HG03460 (cell line): Measurements from ENCODE around the gene RFC3.
A peak's percentile ranks its signal among the peaks of the same experiment; 100 is the strongest.
"Not testable (repeated sequence)": the region's sequence is repeated elsewhere in the genome, so short reads cannot be mapped to it uniquely, and the experiment has no call there.

Experiments
- ATAC-seq: cut with Tn5 transposase; IDR thresholded peaks from one replicate; pipeline ENCODE4 v1.9.1; 2021; ENCODE audit not compliant: unreplicated experiment

RFC3 gene

DNA sequence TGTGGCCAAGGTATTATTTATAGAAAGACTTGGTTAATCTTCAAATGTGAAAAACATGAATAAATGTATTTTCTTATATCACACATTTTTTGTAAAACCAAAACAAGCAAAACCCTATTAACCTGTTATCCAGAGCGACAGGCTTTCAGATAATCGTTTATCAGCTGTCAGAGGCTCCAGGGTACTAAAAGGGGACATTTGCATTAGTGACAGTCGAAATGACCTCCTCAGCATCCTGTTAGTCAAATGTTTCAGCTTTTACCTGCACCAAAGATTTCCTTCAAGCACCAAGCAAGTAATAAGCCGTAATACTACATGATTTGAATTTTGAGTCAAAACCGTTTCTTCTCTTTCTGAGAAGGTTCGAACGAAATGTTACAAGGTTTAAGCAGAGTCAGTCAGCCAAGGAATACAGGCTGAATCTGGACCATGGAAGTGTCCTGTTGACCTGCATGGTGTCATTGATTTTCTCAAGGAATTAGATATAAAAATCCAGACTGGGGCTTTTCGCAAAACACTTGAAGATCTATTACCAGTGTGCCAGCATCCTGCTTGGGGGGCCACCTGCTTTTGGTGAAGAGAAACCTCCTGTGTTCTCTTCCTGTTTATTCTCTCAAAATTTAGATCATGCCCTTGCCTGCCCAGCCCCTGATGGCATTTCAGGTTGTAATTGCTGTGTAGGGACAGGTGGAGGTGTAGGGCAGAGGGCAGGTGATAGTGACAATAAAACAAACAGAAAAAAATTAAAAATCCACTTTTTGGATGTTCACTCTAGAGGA is 11.3 kb upstream of the RFC3 start:
- no peak for ATAC-seq

DNA sequence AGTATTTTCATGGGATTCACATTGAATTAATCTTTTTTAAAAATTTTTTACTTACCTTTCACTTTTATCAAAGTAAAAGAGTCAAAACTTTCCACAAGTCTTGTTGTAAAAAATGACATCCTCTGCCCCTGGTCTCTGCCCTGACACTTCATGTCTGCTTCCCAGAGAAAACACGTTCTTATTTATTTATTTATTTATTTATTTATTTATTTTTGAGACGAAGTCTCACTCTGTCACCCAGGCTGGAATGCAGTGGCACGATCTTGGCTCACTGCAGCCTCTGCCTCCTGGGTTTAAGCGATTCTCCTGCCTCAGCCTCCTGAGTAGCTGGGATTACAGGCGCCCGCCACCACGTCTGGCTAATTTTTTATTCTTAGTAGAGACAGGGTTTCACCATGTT is 5.1 kb upstream of the RFC3 start:
- not testable (repeated sequence) for ATAC-seq

DNA sequence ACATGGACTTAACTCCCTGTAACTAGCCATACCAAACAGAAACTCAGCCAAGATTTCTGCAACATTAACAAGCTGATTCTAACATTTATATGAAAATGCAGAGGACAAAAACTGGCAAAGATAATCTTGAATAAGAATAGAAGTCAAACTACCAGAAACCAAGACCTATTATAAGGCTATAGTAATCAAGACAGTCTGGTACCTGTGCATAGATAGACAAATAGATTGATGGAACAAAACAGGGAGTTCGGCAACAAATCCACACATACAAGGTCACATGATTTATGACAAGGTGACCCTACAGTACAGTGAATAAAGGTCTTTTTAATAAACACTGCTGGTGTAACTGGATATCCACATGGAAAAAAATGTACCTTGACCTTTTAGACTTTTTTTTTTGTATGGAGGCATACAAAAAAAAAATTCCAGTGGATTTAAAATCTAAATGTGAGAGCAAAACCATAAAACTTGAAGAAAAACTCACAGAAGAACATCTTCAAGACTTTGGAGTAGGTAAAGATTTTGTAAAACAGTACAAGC is 2.9 kb upstream of the RFC3 start:
- ATAC-seq: no peak

DNA sequence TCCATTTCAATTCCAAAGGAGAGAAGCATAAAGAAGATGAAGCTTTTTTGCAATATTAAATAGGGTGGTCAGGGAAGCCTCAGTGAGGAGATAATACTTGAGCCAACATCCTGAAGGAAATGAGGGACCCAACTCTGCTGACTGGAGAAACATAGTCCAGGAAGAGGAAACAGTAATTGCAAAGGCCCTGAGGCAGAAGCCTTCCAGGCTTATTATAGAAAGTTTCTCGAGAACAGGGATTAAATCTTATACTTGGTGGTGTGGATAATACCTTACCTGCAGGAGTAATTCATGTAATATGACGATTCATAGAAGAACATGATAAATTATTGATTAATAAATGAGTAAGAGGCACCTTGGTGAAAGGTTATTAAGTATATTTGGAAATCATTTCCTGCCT is 1.0 kb upstream of the RFC3 start:
- ATAC-seq: no peak

DNA sequence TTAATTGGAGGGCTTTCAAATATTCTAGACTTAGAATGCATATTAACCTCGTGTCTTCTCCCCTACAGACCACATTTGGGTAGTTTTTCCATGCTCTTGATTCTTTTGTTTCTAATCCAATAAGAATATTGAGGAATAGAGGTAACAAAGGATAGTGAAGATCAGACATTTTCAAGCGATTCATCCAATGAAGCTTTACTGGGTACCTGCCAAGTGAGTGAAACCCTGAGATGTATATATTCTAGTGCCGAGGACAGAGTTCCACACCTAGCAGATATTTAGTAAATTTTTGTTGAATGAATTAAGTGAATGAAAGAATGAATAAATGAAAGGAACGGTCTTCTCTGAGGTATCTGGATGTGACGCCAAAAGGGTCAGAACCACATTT is 442 bp upstream of the RFC3 start:
- ATAC-seq: peak; percentile 6

DNA sequence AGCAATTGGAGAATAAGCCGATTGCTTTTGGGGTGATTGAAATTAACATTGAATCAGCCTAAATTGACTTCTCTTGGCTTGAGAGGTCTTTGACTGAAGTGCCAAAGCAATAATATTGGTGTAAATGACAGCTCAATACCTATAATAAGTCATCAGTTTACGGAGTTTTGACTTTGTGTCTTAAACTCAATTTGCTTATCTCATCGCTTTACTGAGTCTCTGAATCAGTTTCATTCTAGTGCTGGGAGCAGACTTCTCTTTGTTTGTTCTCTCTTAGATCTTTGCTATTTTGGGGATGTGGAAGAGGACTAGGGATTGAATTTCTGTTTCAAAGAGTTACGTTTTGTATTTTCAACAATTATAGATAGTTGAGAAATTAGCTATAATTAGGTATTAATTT is 7.1 kb downstream of the RFC3 start:
- ATAC-seq: no peak

DNA sequence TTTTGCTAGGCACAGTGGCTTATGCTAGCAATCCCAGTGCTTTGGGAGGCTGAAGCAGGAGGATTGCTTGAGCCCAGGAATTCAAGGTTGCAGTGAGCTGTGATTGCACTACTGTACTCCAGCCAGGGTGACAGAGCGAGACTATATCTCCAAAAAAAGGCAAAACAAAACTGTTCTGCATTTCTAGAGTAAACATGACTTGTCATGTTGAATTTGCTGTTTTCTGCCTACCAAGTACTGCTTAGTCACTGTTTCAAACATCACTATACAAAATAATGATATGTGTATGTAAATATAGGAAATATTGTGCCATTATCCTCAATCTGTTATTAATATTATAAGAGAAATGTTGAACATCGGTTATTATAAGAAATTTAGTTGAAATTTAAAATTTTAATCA is 9.2 kb downstream of the RFC3 start:
- no peak for ATAC-seq

DNA sequence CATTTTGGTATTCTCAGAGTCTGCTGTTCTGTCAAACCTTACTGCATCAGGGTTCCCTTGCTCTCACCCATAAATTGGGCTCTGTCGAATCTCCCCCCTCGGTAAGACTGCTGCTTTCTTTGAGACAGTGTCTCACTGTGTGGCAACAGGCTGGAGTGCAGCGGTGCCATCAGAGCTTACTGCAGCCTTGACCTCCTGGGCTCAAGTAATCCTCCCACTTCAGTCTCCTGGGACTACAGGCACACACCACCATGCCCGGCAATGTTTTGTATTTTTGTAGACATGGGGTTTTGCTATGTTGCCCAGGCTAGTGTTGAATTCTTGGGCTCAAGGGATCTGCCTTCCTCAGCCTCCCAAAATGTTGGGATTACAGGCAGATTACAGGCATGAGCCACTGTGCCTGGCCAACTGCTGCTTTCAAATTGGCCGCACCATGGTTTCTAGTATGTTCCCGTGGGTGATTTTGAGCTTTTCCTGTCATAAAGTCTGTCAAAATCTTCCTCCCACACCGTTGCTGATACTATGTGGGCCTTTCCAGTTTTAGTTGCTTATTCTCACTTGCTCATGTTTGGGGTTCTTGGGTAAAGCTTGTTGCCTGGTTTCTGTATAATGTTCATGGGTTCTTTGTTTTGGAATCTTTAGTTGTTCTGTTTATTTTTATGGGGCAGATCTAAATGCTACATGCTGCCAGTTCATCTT is 10.6 kb downstream of the RFC3 start:
- no peak for ATAC-seq

DNA sequence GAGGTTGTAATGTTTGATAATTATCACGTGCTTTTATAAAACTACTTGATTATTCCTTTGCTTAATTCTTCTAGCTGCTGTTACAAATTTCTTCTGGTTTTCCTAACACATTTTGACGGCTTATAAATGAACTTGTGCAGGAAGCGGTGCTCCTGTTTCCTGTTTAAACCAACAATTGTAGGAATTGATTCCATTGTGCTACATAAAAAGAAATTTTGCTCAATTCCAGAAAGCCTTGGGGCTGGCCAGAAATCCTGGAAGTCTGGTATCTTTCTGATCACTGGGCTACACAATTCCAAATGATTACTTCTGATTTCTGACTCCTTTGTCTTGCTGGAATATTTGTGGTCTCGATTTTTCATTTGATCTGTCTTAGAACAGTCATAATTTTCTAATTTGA is 14.9 kb downstream of the RFC3 start:
- ATAC-seq: no peak

DNA sequence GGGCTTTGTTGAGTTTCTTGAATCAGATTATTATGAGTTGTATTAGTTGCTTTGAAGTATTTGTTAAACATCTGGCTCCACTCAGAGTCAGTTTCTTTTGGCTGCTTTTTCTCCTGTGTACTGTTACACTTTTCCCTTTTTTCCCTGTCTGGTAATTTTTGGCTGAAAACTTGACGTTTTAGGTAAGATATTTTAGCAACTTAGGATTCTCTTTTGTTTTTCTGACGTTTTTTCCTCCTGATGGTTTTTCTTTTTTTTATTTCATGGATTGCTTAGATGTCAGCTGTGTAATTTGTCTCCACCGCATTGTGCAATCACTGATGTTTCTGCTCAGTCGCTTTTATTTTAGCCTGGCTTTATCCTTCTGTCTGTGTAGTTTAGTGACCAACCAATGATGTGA is 20.7 kb downstream of the RFC3 start:
- no peak for ATAC-seq

DNA sequence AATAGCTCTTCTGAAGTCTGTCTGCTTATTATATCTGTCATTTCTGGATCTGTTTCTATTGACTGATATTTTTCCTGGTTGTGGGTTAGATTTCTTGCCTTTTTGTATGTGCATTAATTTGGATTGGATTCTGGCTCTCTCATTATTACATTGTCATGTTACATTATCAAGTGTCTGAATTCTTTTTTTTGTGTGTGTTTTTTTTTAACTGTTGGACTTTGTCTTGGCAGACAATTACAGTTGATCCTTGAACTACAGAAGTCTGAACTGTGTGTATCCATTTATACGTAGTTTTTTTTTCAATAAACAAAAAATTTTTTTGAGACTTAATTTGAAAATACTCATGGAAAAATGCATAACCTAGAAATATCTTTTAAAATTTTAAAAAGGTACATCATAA is 22.5 kb downstream of the RFC3 start:
- no peak for ATAC-seq

DNA sequence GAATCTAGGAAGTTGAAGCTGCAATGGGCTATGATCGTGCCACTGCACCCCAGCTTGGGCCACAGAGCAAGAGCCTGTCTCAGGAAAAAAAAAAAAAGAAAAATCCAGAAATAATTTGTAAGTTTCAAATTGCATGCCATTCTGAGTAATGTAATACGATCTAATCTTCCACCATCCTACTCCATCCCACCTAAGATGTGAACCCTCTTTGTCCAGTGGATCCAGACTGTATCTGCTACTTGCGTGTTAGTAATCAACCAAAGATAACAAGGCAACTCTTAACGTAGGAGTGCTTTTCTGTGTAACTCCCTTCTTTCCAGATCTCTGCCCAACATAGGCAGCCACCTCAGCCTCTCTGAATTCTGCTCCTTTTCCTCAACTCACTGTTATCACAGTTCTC is 24.3 kb downstream of the RFC3 start:
- ATAC-seq: no peak

DNA sequence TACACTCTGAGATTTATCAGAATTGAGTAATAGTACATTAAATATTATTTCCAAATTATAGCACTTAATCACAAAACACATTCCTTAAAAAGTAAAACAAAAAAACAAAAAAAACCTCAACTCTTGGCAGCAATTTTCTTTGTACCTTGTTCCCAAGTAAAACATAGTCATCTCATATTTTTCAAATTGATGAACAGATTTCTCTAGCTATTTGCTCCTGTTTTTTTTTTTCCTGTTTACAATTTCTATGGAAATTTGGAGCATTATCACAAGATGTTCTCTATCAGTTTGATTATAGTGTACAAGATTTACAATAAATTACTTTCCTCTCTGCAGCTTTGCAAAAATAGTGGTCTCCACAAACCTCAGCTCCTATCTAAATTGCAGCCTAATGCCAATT is 25.0 kb downstream of the RFC3 start:
- no peak for ATAC-seq

DNA sequence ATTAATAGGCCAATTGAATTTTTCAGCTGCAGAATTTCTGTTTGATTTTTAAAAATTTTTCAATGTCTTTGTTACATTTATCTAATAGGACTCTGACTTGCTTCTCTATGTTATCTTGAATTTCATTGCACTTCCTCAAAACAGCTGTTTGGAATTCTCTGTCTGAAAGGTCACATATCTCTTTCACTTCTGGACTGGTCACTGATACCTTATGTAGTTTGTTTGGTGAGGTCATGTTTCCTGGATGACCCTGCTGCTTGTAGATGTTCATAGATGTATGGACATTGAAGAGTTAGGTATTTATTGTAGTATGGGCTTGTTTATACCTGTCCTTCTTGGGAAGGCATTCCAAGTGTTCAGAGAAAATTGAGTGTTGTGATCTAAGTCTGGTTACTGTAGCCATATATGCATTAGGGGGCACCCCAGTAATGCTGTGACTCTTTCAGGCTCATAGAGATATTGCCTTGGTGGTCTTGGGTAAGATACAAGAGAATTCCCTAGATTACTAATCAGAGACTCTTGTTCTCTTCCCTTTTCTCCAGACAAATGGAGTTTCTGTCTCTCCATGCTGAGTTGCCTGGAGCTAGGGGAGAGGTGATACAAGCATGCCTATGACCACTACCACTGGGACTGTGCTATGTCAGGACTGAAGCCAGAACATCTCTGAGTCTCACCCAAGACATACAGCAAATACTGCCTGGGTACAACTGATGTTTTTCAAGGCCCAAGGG is 27.8 kb downstream of the RFC3 start:
- ATAC-seq: no peak

DNA sequence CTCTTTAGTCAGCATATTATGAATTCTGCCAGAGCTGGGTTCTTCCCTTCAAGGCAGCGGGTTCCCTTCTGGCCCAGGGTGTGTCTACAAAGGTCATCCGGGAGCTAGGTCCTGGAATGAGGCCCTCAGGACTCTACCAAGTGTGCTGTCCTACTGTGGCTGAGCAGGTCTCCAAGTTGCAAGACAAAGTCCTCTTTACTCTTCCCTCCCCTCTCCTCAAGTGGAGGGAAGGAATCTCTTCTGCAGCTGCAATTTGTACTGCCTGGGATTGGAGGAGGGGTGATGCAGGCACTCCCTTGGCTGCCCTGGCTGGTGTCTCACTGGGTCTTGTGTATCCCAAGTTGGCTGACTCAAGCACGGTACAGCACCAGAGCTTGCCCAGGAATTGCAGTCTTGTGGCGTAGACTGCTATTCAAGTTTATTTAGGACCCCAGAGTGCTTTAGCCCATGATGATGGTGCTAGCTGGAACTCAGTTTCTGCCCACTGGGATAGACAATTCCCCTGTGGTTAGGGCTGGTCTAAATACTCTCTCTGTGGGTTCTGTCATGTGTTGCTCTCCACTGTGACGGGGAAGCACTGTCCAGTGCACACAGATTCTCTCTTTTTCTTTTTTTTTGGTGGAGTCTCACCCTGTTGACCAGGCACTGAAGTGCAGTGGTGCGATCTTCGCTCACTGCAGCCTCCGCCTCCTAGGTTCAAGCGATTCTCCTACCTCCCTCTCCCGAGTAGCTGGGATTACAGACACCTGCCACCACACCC is 28.5 kb downstream of the RFC3 start:
- ATAC-seq: peak; percentile 58

DNA sequence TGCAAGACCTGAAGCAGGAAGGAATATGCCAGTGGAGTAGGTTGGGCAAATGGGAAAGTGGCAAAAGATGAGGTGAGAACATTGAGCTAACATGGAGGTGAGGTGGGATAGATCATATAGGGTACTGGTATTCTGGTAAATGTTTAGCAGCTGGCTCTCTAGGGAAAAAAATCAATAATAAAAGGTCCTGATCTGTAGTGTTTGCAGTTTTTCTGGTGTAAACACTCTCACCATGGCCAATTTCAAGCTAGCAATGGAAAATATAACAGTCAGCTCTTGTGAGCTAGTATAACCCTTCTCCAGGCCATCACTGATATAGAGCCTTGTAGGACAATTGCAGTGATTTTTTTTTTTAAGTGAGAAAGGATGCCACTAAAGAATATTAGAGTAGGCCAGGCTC is 31.3 kb downstream of the RFC3 start:
- ATAC-seq: no peak

DNA sequence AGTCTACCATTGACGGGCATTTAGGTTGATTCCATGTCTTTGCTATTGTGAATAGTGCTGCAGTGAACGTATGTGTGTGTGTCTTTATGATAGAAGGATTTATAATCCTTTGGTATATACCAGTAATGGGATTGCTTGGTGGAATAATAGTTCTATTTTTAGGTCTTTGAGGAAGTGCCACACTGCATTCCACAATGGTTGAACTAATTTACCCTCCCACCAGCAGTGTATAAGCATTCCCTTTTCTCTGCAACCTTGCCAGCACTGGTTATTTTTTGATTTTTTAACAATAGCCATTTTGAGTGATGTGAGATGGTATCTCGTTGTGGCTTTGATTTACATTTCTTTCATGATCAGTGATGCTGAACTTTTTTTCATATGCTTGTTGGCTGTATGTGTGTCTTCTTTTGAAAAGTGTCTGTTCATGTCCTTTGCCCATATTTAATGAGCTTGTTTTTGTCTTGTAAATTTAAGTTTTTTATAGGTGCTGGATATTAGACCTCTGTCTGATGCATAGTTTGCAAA is 37.5 kb downstream of the RFC3 start:
- no peak for ATAC-seq

DNA sequence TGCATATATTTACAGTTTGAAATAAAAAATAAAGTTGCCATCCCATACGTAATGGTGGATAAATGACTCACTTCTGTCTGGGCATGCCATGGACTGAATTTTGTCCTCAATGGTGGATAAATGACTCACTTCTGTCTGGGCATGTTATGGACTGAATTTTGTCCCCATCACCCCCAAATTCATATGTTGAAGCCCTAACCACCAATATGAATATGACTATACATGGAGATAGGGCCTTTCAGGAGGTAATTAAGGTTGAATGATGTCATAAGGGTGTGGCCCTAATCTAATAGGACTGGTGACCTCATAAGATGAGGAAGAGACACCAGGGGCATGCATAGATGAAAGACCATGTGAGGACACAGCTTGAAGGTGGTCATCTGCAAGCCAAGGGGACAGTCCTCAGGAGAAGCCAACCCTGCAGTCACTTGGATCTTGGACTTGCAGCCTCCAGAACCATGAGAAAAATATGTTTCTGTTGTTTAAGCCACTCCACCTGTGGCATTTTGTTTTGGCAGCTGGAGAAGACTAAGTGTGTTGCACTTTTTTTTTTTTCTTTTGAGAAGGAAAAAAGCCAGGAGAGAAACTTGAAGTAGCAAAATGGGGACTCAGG is 41.8 kb downstream of the RFC3 start:
- no peak for ATAC-seq

DNA sequence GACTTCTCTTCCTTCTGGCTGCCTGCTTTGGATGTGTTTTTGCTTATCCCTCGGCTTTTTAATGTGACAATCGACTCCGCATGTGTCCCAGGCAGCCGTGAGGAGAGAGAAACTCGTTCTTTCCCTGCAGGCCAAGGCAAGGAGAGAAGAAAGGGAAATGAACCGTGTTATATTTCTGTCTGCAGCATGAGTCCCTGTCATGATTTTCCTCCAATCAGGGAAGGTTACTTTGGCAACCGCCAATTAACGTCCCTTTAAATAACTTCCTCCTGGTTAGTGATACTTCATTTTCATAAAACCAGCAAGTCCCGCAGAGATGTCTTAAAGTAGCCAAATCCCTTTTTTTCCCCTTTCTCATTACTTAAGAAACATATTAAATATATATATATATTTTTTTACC is 42.6 kb downstream of the RFC3 start:
- ATAC-seq: no peak

DNA sequence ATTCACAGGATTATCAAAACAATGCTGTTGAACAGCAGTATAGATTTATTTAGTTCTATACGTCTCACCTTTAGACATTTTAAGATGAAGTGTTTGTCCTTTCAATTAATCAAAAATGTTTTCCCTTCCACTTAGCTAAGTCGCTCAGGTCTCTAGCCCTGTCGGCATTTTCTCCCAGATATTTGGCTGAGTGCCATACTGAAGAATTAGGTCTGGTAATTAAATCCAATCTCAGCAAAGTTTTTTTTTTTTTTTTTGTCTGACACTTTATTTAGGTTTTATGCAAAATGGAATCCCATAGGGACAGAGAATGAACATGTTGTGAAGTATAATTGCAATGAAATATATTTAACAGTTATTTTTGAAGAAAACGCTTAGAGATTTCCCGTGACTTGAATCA is 44.1 kb downstream of the RFC3 start:
- no peak for ATAC-seq
